Measurements from ENCODE around the gene CELF2. TPM values are rescaled to one million over a fixed set of nuclear protein-coding genes. Genes with fewer than 3 reads are reported as not detected.

CELF2 gene
- total and polyA plus RNA-seq, 9 of the 15 experiments (the other 6 are each of a cell fraction or from before 2014, with no cell fraction given): 4.0 to 20.3 (median 11.1) TPM

- TF ChIP-seq PATZ1 (CRISPR knock-in tag; IDR thresholded peaks at IDR 0.05; ENCODE audit: borderline replicate concordance) (no peak), HLTF (IDR thresholded peaks at IDR 0.05) (no peak), NFE2L1 (tag; IDR thresholded peaks at IDR 0.05; ENCODE audit: borderline replicate concordance, low read depth) (no peak), ATF4 (CRISPR knock-in tag; IDR thresholded peaks at IDR 0.05) (no peak), ZNF41 (CRISPR knock-in tag; conservative IDR thresholded peaks at IDR 0.05) (no peak), ZNF740 (CRISPR knock-in tag; IDR thresholded peaks at IDR 0.05) (no peak), ZNF740 (tag; IDR thresholded peaks at IDR 0.05) (no peak), LEF1 (IDR thresholded peaks at IDR 0.05) (no peak), MYBL2 (IDR thresholded peaks at IDR 0.05; ENCODE audit: low read depth) (no peak), MYBL2 (CRISPR knock-in tag; IDR thresholded peaks at IDR 0.05; ENCODE audit: borderline replicate concordance) (no peak)
Observed at GRCh38 chr10:11329062-11329673, 311.5 kb downstream of the CELF2 start (continued).

All from K562 (cell line).